NB4 (cell line): ENCODE data around the gene ACOT7.

Source experiments
- MYC ChIP-seq: IDR thresholded peaks from 2 replicates; pipeline ENCODE4 v1.6.1; 2011; ENCODE audit warnings: low read depth, low read length
- POLR2A ChIP-seq: IDR thresholded peaks from 2 replicates; pipeline ENCODE4 v1.6.1; 2011; ENCODE audit warnings: mild to moderate bottlenecking; ENCODE audit not compliant: insufficient read length; ENCODE audit errors: extremely low read depth
- TF ChIP-seq, protein P1 (sequence below): IDR thresholded peaks from one replicate; pipeline ENCODE4 v1.5.1; 2012; ENCODE audit warnings: low read depth, low read length

DNA sequence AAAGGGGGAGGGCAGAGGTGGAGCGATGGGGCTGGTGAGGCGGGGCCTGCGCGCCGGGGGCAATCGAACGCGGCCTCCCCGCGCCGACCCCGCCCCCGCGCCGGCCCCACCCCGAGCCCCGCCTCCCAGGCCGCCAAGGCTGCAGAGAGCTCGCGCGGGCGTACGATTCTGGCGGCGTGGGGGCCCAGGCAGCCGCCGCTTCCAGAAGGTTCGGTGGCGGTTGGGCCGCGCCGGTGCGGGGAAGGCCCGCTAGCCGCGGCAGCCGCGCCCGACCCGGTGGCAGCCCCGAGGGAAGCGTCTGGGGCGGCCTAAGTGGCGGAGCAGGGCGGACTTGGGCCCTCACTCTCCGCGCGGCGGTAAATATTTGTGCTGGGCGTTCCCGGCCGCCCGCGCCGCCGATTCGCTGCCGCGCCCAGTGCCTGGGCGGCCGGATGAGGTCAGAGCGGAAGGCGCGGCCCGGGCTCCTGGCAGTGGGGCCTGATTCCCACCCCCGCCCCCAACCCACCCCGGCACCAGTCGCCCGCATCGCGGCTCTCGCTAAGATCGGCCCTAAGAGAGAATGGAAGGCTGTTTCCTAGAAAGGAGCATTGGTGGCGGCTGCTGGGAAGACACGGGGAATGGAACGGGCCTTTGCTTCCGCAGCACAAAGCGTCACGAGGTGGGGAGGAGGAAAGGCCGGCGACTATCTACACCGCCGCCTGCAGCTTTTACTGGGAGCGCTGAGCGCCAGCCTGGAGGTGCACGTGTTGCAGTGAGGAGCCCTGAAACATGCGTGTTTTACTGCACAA lies at the start of gene ACOT7:
- TF ChIP-seq, protein P1, sequence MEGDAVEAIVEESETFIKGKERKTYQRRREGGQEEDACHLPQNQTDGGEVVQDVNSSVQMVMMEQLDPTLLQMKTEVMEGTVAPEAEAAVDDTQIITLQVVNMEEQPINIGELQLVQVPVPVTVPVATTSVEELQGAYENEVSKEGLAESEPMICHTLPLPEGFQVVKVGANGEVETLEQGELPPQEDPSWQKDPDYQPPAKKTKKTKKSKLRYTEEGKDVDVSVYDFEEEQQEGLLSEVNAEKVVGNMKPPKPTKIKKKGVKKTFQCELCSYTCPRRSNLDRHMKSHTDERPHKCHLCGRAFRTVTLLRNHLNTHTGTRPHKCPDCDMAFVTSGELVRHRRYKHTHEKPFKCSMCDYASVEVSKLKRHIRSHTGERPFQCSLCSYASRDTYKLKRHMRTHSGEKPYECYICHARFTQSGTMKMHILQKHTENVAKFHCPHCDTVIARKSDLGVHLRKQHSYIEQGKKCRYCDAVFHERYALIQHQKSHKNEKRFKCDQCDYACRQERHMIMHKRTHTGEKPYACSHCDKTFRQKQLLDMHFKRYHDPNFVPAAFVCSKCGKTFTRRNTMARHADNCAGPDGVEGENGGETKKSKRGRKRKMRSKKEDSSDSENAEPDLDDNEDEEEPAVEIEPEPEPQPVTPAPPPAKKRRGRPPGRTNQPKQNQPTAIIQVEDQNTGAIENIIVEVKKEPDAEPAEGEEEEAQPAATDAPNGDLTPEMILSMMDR = no peak
- TF ChIP-seq POLR2A = peak; percentile 16
- TF ChIP-seq MYC = peak; percentile 96
